Measurements from ENCODE around the gene SMIM13. TPM values are rescaled to one million over a fixed set of nuclear protein-coding genes. Genes with fewer than 3 reads are reported as not detected.
A peak's percentile ranks its signal among the peaks of the same experiment; 100 is the strongest.

The SMIM13 gene
- total RNA-seq = 9.2 TPM

DNA sequence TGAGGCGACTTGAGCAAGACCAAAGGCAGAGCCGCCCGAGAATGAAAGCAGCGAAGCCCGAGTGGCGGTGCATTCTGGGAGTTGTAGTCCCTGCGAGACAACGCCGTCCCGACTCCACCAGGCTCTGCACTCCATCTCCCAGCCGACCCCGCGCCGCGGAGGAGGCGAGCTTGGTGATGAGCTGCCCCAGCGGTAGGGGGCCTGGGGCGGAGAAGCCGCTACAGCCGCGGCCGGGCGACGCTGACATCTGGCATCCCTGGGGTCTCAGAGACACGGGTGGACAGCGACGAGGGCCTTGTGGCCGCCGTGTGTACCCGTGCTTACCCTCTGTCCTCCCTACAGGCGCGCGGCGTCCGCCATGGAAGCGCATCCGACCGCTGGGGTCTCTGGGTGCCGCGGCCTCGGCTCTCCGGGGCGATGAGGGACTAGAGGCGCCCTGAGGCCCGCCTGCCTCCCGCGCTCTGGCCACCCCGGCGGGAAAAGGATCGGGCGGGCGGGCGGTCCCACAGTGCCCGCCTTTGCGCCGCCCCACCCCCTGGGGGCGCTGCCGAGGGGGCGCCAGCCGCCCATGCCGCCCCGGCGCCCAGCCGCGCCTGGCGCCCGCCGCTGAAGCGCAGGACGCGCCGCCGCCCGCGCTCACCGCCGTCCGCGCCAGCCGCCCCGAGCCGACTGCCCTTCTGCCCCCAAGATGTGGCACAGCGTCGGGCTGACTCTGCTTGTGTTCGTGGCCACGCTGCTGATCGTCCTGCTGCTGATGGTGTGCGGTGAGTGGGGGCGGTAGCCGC is at the start of gene SMIM13:
TSS of gene SMIM13 (plus strand) at position 209 of the 785 bp plus-strand sequence. CDS start at position 689, 480 bp downstream.
- peak; percentile 98 for DNase-seq (ENCODE audit: low spot score)

DNA sequence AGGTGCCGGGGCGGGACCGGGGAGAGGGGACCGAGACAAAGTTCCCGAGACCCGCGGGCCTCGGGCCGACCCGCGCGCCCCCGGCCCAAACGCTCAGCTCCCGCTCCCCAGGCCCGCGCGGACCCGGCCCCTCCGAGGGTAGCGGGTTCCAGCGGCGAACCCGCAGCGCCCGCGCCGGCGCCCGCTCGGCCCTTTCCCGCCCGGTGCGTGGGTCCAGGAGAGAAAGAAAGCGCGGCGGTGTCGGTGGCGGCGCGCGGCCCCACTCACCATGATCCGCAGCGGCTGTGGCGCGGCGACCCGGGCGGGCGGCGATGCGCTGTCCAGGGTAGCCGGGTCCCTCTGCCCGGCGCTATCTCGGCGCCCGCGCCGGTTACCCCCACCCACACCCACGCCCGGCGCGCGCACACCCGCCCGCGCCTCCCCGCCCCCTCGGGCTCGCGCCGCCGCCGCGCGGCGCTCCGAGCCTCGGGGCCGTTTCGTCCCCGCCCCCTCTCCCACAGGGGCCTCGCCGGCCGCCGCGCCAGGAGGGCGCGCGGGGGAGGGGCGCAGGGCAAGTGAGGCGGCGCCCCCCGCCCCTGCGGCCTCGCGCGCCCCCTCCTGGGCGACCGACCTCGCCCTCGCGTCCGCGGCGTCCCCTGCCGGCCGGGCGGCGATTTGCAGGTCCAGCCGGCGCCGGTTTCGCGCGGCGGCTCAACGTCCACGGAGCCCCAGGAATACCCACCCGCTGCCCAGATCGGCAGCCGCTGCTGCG is 49.5 kb upstream of the SMIM13 start, which contains the start of gene ELOVL2:
TSS of gene ELOVL2 (minus strand) at position 345 of the 751 bp plus-strand sequence. CDS start at position 270, 75 bp downstream.
- DNase-seq (ENCODE audit: low spot score) = peak; percentile 22

DNA sequence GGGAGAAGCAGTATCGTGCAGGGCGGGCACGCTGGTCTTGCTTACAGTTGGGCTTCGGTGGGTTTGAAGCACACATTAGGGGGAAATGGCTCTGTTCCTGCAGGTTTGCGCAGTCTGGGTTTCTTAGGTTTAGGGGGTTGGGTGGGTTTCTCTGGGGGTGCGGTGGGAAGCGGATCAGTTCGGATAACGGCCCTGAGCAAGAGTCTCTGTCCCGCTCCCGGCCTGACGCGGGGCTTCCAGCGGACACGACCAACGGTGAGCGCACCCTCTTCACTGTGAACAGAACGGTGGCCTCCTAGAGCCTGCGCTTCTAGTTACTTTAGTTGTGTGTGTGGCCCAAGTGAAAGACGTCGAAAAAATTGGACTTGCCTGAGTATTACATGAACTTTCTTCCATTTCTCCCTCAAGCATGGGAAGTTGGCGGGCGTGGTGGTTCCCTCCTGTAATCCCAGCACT is 48.9 kb upstream of the SMIM13 start:
- no peak for DNase-seq (ENCODE audit: low spot score)

DNA sequence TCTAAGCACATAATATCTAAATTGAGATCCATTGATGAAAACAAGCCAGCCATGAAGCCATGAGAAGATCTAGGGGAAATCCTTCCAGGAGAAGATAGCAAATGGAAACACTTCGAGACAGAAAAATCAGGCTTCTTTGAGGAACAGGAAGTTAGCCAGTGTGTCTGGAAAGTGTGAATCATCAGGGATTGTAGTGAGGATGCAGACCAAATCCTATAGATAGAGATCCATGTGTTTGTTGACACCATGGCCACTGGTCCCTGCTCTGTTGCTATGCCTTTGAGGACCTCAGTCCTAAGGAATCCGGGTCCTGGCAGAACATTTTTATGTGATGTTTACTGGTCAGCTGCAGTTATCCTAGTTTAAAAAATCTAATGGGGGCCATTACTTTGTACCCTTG is 42.9 kb upstream of the SMIM13 start:
- DNase-seq (ENCODE audit: low spot score) = no peak

DNA sequence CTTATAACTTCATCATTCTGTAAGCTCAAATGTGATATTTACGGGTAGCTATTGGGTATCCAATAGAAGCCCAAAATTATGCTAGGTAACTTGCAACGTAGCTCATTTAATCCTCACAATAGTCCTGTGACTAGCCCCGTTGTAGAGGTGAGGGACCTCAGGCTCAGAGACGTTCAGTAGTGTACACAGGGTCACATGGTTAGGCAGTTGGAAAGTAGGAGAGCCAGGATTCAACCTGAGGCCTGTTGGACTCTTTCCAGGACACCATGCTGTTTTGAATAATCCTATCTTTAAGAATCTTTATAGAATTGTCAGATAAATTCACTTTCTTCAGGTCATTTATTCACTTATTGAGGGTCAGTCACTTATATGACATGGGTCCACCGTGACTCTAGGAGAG is 40.3 kb upstream of the SMIM13 start:
- no peak for DNase-seq (ENCODE audit: low spot score)

DNA sequence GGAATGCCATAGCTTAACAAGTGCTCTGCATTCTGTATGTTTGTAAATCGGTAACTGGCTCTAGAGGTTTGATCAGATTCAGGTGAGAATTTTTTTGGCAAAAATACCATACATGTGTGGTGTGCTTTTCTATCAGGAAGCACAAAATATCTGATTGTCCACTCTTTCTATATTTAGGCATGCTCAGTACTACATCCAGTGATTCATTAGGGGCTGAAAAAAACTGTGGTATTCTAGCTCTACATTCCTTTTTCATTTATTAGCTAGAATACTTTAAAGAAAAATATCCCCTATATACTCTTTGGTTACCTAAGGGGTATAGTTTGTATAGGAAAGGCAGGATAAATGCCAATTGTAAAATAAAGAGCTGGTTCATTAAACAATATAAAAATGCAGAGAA is 38.9 kb upstream of the SMIM13 start:
- no peak for DNase-seq (ENCODE audit: low spot score)

DNA sequence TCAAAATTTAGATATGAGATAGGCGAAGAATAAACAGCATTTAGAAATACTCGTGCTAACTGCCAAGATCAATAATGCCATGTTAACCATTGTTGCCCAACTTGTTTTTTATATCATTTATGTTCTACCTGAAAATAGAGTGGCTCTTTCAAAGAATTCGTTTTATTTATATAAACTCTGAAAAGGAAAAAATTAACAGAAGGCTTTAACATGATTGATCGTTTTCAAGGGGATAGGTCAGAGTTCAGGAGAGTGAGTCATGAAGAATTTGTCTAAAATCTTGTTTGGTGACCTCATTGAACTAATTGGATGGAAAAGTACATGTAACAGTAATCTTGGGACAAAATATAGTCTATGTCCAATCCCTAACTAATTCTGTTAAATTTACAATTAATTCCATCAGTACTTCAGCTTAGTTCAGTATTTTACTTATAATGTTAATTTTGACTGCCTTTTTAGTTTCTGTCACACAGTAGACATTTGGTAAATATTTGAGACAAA is 38.5 kb upstream of the SMIM13 start:
- no peak for DNase-seq (ENCODE audit: low spot score)

DNA sequence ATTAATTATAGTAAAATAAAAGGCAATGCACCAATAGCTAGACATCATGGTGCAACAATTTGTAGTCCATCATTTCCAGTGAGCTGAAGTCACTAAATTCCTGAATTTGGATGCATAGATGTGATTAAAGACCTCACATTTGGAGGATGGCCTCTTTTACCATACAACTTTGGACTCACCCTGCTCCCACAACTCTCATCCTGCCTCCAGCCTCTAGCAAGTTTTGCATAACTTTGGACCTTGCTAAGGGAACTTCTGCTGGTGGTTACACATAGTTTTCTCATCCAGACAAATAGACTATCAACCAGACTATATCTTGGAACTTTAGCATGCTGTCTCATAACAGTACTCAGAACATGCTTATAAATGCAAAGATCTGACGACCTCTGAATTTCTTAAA is 36.8 kb upstream of the SMIM13 start:
- no peak for DNase-seq (ENCODE audit: low spot score)

DNA sequence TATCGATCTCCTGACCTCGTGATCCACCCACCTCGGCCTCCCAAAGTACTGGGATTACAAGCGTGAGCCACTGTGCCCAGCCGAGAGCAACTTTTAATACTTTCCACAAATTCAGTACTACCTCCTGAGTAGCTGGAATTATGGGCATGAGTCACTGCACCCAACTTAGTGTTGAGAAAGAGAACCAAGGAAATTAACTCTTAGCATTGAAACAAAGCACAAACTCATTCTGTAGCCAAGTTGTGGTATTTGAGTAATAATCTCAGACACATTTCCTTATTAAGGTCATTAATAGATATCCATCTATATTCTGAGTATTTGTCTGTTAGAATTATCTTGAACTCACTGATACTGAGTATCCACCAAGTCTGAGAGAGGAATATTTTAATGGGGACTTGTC is 35.2 kb upstream of the SMIM13 start:
- no peak for DNase-seq (ENCODE audit: low spot score)

DNA sequence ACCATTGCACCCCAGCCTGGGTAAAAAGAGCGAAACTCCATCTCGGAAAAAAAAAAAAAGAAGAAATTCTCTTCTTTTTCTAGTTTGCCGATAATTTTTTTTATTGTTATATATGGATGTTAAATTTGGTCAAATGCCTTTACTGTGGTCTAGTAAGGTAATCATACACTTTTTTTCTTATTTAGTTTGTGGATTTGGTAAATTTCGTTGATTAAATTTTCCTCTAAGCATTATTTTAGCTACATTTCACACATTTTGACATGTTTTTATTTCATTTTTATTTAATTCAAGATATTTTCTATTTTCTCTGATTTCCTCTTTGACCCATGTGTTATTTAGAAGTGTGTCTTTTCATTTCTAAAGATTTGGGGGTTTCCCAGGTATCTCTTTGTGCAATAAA is 31.6 kb upstream of the SMIM13 start:
- DNase-seq (ENCODE audit: low spot score) = no peak

DNA sequence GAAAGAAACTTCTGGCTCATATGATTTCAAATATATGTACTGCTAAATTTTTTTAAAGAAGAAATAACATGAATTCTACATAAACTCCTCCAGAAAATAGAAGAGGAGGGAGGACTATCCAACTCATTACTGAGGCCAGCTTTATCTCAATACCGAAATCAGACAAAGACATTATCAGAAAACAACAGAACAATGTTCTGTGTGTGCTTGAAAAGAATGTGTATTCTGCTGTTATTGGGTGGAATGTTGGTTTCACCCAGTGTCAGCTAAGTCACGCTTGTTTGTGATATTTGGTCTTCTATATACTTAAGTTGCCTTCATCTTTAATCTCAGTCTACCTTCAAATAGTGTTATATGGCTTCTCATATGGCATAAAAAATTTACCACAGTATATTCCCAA is 30.9 kb upstream of the SMIM13 start:
- no peak for DNase-seq (ENCODE audit: low spot score)

DNA sequence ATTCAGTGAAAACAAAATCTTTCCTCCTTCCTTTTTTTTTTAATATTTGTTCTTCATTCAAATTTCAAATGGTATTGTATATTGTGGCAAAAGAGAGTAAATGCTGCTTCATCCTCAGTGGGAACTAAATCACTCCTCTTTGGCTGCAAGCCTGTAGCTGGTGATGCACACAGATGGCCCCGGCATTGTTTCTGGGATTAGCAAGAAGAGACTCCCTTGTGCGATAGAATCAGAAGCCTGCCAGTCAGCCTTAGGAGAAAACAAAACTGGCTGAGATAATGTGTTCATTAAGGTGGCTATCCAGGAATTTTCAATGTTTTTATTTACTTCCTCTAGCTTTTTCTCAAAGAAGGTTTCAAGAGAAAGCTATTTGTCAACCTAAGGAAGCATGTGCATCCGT is 28.8 kb upstream of the SMIM13 start:
- DNase-seq (ENCODE audit: low spot score) = no peak

DNA sequence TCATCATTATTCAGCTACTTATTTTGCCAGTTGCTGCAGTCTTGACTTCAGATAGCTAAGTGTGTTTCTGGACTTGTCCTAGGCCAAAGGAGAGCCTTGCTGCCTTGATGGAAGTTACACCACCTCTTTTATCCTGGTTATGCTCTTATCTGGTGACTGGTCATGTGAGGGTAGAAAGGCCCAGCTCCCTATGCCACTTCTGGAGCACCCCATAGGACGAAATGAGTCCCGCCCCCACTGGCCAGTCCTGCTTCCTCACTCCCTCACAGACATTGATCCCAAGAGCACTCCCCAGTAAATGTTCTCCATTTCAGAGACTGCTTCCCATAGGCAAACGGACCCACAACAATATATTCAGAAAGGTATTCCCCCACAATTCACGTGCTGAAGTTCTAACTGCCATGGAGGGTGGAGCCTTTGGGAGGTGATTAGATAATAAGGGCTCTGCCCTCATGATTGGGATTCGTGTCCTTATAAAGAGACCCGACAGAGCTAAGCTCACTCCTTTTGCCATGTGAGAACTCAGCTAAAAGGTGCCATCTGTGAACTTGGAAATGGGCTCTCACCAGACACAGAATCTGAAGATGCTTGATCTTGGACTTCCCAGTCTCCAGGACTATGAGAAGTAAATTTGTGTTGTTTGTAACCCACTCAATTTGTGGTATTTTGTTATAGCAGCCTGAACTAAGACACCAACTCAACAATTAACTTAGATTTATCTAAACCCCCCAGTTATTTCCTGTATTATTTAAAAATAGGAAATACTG is 28.0 kb upstream of the SMIM13 start:
- DNase-seq (ENCODE audit: low spot score) = no peak

DNA sequence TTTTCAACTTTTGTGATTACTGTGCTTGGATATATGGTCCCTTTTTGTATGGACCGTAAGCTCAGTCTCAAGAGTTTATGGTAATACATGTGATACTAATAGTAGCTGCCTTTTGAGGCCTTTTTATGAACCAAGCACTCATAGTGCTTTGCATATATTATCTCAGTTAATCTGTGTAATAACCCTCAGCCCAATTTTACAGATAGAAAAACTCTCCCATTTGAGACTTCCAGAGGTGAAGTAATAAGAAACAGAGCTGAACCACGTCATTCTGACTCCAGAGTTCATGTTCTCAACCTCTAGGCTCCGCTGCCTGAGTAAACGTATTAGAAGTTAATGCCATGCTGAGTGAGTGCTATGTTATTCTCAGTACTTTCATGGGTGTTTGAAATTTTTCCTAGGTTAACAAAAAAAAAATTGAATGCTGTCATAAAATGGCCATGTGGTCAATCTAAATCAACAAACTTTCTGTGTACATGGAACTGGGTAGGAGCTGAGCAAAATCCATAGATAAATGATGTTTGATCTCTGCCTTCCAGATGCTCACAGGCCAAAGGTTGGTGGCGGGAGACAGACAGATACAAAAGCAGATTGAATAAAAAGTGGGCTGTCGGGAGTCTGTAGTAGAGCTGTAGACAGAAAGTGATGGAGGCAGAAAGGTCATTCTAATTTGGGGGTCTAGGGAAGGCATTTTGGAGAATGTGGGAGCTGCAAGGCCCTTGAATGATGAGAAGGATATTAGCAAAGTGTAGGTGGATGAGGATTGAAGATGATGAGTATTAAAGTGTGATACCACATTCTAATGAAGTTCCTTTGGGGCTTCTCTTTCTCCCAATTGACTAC is 26.9 kb upstream of the SMIM13 start:
- DNase-seq (ENCODE audit: low spot score) = no peak

DNA sequence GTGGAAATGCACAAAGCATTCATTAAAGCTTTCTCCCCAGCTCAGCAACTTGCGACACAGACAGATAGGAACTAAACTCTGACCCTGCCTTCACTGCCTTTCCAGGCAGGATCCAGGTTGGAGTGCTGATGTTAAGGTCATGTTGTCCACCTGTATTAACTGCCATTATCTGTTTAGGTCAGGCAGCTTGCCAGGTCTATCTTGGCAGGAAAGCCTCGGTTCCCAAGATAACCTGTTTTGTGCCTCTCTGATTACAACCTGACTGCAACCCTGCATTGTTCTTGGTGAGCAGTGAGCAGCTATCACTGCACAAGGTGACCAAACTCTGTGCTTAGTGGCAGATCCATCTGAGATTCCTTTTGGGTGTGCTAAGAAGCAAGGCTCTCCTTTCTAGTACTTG is 26.3 kb upstream of the SMIM13 start:
- peak; percentile 61 for DNase-seq (ENCODE audit: low spot score)

DNA sequence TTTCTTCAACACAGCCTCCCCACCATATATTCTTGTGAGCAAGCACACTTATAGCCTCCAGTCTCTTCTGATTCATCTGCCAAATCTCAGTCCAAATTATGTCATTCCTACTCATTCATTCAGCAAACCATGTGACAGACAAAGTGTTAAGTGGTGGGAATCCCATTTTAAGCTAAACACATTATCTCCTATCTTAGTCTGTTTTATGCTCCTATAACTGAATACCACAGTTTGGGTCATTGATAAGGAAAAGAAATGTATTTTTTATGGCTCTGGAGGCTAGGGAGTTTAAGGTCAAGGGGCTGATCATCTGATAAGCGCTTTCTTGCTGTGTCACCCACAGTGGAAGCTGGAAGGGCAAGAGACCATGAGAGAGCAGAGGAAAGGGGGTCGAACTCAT is 23.9 kb upstream of the SMIM13 start:
- DNase-seq (ENCODE audit: low spot score) = no peak

DNA sequence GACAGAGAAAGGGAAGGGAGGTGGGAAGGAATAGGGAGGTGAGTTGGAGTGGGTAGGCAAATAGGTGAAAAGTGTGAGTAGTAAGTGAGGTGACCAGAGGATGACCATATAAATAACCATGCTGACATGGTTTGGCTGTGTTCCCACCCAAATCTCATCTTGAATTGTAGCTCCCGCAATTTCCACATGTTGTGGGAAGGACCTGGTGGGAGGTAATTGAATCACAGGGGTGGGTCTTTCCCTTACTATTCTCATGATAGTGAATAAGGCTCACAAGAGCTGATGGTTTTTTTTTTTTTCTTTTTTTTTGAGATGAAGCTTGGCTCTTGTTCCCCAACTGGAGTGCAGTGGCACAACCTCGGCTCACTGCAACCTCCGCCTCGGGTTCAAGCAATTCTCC is 21.5 kb upstream of the SMIM13 start:
- no peak for DNase-seq (ENCODE audit: low spot score)

DNA sequence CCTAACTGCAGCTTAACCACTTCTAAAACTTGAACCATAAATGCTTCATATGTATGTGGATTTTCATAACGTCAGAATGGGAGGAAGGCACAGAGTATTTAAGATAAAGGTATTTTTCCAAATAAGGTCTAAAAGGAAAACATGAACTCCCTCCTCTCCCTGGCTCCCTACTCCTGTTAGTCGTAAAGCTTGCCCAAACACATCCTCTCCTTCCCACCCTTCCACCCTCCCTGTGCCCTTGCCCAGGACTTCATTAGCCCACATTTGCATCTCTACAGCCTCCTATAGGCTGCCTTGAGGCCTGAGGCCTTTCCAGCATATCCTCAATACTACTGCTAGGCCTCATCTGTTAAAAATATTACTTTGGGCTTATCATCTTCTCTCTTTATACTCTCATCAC is 17.1 kb upstream of the SMIM13 start:
- no peak for DNase-seq (ENCODE audit: low spot score)

DNA sequence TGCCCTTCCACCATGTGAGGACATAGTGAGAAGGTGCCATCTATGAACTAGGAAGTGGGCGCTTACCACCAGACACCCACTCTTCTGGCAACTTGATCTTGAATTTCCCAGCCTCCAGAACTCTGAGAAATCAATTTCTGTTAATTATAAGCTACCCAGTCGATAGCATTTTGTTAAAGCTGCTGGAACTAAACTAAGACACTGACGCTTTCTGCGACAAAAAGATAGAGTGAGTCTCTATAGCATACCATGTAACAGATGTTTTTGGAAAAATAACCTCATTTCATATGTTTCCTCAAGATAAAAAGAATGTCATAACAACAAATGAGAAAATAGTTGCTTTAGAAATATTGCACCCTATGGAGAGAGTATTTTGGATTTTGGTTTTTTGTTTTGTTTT is 15.4 kb upstream of the SMIM13 start:
- no peak for DNase-seq (ENCODE audit: low spot score)

DNA sequence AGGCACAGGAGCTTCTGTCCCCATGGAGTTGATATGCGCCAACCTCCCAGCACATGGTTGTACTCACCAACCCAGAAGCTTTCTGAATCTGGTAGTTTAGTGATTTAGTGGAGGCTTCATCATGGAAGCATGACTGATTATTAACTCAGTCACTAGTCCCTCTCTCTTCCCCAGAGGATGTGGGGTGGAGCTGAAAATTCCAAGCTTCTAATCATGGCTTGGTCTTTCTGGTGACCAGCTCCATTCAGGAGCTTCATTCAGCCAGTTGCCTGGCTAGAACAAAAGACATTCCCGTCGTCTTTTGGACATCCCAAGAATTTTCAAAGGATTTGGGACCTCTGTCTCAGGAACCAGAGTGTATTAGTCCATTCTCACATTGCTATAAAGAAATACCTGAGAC is 13.3 kb upstream of the SMIM13 start:
- no peak for DNase-seq (ENCODE audit: low spot score)

DNA sequence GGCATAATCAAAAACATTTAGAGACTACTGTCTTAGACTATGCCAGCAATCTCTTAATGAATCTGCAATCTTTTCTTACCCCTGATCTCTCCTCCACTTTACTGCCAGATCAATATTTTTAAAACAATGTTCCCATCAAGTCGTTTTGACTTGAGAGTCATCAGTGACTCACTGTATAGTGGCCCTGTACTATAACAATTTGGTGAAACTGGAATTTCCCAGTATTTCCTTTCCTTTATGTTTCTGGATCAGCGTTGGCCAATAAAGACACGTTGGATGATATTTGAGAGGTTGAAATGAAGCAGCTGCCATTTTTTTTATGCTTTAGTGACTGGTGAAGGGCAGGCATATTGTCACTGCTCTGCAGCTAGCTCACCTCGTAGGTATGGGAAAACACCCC is 10.1 kb upstream of the SMIM13 start:
- no peak for DNase-seq (ENCODE audit: low spot score)

Data from mucosa of gallbladder (tissue), 1 donor.